Epidermal melanocyte (primary cell): ENCODE measurements around the gene PACSIN3.
A peak's percentile ranks its signal among the peaks of the same experiment; 100 is the strongest.
"Not testable (repeated sequence)": the region's sequence is repeated elsewhere in the genome, so short reads cannot be mapped to it uniquely, and the experiment has no call there.

Source experiments
- DNase-seq: peaks from one replicate; pipeline ENCODE4 v3.0.0; 2011; ENCODE audit warnings: low spot score; ENCODE audit not compliant: insufficient read length

Gene PACSIN3

DNA sequence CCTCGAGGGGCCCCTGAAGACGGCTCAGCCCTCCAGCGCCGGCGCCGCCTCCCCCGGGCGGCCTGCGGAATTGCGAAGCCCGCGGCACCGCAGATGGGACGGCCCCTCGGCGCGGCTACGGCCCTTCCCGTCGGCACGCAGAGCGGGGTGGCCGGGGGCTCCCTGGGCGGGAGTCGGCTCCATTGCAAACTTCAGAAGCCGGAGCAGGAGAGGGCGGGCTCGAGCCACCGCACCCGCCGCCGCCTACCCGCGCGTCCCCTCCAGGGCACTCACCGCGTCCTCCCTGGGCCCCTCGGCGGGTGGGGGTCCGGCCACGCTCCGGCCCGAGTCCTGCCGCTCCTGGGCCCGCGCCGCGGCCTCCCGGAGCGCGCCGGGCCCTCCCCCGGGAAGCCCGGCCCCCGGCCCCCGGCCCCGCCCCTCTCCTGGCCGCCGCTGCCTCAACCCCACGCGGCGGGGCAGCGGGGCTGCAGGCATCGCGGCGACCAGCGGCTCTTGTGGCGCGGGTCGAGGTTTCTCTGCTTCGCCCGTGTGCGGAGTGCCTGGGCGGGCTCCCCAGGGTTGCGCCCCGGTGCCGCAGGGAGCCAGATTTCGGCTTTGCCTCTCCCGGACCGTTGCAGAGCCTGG is at the start of gene PACSIN3:
PACSIN3 (minus strand) TSS at position 359 of the 624 bp plus-strand sequence. CDS start 3,707 bp downstream, outside the sequence.
- DNase-seq: peak; percentile 64

DNA sequence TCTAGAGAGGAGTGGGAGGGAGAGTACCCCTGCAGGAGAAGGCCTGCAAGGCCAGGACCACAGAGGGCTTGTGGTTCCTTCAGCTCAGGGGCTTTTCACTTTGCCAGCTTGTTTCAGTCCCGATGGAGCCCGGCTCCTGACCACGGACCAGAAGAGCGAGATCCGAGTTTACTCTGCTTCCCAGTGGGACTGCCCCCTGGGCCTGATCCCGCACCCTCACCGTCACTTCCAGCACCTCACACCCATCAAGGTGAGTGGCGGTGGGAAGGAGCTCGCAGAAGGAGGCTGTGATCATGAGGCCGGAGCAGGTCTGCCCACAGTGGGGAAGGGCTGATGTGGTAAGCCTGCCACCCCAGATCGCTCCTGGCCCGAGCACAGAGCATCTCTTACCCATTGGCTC is 48.9 kb upstream of the PACSIN3 start:
- no peak for DNase-seq

DNA sequence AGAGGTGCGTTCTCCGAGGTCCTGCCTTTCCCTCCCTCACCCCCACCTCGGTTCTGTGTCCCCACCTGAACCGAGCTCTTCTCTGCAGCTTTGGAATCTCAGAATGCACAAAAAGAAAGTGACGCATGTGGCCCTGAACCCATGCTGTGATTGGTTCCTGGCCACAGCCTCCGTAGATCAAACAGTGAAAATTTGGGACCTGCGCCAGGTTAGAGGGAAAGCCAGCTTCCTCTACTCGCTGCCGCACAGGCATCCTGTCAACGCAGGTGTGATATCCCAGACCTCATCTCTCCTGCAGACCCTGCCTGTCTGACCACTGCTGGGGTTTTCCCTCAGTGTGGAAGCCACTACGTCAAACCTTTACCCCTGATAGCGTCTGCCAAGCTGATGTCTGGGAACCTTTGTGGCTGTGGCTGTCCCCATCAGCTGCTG is 48.5 kb upstream of the PACSIN3 start:
- DNase-seq: no peak

DNA sequence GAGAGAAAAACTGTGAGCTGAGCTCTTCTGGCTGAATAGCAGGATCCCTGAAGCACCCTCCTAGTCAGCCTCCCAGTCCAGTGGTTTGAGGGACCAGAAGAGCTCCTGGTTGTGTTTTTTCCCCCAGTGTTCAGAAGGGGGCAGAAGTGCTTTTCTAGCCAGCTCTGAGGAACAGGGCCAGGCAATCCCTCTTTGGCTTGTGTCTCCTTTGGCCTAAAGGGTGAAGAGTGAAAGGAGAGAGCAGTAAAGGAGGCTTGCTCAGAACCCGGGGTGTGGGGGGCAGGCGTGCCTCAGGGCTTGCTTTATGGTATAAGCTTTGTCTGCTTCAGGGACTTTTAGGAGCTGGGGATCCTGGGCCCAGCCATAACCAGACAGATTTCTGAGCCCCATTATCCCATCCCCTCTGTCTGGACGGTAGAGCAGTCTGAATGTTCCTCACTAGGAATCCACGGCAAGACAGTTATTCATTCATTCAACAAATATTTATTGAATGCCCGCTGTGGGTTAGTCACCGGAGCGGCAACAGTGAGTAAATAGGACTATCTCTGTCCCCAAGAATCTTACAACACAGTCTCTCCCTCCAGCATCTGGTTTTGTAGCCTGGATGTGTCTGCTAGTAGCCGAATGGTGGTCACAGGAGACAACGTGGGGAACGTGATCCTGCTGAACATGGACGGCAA is 47.9 kb upstream of the PACSIN3 start:
- DNase-seq: no peak

DNA sequence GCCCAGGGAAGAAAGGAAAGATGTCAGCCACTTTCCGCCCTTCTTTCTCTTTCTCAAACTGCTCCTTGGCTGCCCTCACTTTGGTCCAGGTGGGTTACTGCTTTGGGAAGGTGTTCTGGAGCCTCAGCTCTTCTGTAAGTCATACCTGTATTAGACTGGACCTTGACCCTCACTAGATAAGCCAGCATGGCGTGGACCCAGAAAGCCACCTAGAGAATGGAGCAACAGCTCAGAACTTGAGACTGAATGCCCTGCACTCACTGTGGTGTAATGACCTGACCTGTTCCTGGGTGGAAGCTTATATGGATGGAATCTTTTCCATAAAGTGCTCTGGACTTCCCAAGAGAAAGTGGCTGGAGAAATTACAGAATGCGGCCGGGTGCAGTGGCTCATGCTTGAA is 46.8 kb upstream of the PACSIN3 start:
- no peak for DNase-seq

DNA sequence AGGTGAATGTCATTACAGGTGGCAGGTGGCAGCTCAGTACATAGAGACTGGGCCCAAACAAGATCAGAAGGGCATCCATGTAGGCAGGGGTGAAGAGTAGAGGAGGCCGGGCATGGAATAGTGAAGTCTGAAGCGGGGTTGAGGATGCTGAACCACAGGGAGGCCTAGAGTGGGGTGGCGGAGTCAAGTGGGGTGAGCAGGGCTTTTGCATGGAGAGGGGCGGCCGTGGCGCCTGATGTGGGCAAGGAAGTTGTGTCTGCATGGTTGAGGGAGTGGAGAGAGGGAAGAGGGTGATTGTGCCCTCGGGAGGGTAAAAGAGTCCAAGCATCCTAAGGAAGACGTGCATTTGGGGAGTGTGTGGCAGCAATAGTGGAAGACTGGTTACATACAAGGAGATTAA is 42.9 kb upstream of the PACSIN3 start:
- DNase-seq: no peak

DNA sequence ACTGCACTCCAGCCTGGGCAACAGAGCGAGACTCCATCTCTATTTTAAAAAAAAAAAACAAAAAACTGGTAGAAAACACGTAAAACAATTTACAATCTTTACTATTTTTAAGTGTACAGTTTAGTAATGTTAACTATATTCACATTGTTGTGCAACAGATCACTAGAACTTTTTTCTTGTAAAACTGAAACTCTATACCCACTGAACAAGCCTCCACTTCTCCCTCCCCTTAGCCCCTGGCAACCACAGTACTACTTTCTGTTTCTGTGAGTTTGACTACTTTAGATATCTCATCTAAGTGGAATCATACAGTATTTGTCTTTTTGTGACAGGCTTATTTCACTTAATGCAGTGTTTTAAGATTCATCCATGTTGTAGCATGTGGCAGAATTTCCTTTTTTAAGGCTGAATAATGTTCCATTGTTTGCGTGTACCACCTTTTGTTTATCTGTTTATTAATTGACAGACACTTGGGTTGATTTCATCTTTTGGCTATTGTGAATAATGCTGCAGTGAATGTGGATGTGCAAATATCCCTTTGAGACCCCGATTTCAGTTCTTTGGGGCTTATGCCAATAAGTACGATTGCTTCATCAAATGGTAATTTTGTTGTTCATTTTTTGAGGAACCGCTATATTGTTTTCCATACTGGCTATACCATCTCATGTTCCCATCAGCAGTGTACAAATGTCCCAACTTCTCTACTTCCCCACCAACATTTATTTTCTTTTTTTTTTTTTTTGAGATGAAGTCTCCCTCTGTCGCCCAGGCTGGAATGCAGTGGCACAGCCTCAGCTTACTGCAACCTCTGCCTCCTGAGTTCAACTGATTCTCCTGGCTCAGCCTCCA is 39.5 kb upstream of the PACSIN3 start:
- no peak for DNase-seq

DNA sequence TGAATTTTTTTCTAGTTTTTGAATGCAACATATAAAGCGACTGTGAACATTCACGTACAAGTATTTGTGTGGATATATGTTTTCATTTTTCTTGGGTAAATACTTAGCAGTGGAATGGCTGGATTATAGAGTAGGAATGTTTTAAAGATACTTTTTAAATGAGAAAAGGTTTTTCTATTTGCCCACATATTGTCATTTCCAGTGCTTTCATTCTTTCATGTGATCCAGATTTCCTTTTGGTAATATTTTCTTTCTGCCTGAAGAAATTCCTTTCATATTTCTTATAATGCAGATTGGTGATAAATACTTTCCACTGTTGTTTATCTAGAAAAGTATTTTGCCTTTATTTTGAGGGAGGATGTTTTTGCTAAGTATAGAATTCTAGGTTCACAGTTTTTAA is 36.5 kb upstream of the PACSIN3 start:
- no peak for DNase-seq

DNA sequence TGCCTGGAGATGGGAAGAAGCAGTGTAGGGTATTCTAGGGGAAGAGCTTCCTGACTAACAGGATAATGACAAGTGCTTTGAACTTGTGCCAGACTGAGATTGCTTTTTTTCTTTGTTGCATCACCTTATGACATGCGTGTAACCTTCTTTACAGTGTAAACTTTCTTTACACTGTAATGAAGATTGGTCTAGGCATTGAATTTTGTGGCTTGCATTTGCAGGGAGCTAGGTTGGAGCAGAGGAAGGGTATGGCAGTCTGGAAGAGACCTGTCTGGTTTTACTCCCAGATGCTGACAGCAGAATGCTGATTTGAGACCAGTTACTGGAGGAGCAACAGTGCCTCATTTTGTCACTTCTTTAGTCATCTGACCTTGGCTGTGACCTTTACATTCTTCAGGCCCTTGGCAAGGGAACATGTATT is 34.2 kb upstream of the PACSIN3 start:
- no peak for DNase-seq

DNA sequence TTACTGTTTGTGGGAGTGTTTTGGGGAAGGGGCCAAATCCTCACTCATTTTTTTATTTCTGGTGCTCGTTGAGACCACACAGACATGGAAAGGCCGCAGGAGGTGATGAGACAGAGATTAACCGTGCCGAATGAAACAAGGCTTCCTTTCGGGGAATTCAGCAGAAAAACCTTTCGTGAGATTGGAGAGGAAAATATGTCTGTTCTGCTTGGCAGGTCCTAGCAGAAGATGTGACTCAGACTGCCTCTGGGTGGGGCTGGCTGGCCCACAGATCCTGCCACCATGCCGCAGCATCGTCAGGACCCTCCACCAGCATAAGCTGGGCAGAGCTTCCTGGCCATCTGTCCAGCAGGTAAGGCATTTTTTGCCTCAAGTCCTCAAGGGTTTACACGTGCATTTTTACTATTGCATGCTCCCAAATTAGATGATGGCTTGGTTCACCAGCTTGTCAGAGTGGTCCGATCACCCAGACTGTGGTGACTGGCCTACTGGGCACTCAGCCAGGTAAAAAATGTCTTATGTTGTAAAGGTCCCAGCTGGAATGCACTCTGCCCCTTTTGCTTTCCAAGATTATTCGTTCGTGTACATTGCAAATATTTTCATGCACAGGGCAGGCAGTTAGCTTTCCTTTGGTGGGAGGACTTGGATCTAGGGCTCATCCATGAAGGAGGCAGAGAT is 30.0 kb upstream of the PACSIN3 start:
- no peak for DNase-seq

DNA sequence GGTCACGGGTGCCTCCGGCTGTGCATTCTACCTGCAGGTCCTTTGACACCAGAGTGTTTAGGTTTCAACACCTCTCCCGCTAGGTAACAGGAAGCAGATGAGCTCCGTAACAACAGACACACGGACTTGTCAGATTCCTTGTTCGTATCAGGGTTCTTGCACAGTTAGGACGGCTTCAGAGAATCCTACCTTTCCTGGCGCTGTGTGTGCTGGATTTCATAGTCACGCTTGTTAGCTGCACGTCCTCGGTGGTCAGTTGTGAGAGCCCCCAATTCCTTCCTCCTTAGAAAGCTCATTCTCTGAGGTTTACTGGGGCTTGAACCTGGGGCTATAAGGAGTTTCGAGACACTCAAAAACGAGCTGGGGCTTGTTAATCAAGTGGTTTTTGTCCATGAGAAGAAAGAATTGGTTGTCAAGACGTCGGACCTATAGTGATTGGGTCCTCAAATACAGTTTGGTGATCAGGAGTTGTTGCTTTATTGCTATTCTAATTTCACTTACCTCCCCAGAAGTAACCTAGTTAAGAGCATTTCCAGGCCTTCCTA is 29.2 kb upstream of the PACSIN3 start:
- no peak for DNase-seq

DNA sequence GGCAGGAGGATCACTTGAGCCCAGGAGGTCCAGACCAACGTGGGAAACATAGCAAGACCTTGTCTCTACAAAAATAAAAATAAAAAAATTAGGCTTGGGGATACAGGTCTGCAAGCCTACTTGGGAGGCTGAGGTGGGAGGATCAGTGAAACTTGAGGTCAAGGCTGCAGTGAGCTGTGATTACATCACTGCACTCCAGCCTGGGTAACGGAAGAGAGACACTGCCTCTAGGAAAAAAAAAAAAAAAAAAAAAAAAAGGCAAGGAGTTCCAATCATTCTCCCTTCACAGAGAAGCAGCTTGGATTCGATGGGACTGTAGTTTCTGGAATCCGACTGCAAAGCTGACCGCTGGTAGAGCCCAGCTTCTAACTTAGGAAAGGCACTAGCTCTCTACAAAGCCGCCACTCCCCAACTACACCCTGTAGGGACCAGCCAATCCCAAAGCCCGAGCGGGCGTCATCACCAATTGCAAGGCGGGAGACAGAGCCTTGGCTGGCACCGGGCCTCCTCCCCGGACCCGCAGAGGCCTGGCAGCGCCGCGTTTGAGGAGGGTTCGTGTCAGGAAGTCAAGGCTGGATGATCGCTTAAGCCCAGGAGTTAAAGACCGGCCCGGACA is 27.8 kb upstream of the PACSIN3 start:
- DNase-seq: peak; percentile 92

DNA sequence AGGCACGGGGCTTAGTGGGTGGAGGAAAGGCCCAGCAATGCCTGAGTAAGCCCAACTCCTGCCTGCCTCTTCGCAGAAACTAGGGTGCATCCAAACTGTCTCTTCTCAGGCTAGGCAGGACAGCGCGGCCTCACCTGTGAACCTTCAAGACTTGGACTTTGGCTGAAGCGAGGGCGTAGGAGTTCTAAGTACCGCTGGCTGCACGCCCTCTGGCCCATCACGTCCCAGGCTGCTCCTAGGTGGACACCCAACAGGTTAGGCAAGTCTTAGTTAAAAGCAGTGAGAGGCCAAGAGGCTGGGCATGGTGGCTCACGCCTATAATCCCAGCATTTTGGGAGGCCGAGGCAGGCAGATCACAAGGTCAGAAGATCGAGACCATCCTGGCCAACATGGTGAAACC is 26.7 kb upstream of the PACSIN3 start:
- DNase-seq: no peak

DNA sequence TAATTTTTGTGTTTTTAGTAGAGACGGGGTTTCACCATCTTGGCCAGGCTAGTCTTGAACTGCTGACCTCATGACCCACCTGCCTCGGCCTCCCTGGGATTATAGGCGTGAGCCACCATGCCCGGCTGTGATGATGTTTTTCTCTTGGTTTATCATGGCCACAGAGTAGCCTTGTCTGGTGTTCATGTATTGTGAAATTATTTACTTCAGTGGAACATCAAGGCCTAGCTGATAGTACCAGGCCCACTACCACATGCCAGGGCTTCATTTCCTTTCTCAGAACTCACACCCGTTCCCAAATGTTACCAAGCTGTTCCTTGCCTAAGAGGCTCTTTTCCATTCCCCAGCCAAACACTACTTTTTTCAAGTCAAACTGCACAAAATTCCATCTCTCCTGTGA is 22.4 kb upstream of the PACSIN3 start:
- no peak for DNase-seq

DNA sequence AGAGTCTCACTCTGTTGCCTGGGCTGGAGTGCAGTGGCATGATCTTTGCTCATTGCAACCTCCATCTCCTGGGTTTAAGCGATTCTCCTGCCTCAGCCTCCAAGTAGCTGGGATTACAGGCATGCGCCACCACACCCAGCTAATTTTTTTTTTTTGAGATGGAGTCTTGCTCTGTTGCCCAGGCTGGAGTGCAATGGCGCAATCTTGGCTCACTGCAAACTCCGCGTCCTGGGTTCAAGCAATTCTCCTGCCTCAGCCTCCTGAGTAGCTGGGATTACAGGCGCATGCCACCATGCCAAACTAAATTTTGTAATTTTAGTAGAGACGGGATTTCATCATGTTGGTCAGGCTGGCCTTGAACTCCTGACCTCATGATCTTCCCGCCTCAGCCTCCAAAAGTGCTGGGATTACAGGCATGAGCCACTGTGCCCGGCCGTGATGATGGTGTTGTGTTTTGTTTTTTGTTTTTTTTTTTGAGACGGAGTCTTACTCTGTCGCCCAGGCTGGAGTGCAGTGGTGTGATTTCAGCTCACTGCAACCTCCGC is 21.8 kb upstream of the PACSIN3 start:
- DNase-seq: not testable (repeated sequence)

DNA sequence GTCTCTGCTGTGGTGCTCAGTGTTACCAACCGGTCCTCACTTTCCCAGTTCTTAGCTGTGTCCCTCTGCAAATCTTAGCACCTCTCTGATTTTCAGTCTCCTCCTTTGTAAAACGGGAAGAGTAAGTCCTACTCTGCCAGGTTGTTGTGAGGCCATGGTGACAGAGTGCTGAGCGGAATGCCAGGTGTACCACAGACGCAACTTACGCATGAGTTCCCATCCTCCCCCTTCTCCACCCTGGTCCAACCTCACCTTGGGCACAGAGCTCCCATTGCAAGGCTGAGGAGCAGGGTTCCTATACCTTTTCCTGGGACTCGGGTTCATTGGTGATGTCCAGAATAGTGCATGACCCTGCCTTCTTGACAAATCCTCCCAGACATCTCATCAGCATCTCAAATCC is 21.2 kb upstream of the PACSIN3 start:
- DNase-seq: no peak

DNA sequence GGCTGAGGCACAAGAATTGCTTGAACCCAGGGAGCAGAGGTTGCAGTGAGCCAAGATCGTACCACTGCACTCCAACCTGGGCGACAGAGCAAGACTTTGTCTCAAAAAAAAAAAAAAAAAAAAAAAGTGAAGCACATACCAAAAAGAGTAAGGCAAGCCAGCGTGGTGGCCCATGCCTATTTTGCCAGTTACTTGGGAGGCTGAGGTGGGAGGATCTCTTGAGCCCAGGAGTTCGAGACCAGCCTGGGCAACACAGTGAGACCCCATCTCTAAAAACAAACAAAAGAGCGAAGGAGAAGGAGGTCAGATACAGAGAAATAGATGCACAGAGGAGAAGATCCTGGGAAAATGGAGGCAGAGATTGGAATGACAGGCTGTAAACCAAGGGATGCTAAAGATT is 20.3 kb upstream of the PACSIN3 start:
- DNase-seq: not testable (repeated sequence)

DNA sequence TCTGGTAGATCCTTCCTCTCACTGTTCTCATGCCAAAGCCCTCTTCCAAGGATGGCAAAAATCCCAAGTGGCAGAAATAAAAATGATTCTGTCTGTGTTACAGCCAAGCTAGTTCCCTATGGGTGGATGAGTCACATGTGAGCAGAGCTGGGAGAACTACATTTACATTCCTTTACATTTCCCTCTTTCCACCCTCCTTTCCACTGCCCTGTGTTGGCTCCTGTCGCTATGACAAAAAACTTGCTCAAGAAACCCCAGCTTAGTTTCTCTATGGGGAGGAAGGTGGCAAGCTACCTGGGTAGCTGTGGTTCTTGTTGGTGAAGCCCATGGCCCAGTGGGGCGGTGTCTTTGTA is 18.4 kb upstream of the PACSIN3 start:
- DNase-seq: no peak

DNA sequence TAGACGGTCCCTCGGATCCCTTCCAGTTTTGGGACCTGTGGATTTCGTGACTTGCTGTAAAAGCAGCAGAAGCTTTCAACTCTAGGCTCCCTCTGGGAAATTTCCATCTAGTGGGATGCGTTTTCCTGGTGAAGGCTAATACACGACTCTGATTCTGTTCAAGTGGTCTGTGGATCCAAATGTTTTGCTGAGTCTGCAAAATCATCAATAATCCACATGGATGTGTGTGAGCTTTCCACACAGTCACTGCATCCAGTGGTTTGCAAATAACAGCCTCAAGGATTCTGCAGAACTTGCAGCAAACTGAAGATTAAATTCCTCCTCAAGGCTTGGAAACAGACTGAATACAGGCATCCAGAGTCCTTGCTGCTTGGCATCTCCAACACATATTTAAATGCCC is 16.3 kb upstream of the PACSIN3 start:
- no peak for DNase-seq

DNA sequence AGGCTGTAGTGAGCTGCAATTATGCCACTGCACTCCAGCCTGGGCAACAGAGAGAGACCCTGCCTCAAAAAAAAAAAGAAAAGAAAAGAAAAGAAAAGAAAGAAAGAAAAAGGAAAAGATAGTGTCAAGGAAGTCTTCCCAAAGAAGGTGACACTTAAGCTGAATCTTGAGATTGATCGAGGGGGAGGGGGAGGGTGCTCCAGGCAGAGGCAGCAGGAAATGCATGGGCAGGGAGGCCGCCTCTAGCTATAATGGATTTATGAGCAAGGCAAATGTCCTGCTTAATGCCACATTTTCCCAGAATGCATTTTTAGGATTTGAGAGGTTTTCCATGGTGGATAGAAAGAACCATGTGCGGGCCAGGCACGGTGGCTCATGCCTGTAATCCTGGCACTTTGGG is 14.8 kb upstream of the PACSIN3 start:
- no peak for DNase-seq

DNA sequence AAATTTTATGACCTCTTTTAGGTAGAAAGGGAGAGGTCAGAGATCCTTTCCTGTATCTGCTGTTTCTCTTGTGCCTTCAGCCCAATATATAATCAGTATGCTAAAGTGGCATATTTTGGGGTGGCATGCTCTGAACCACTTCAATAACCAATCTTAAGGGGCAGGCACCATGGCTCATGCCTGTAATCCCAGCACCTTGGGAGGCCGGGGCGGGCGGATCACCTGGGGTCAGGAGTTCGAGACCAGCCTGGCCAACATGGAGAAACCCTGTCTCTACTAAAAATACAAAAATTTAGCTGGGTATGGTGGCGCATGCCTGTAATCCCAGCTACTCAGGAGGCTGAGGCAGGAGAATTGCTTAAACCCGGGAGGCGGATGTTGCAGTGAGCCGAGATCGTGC is 11.9 kb upstream of the PACSIN3 start:
- not testable (repeated sequence) for DNase-seq
